Stimulated activated CD4-positive, alpha-beta T cell treated with anti-CD3 and anti-CD28 coated beads, Interleukin-1b, Interleukin-23, amount 100 ng/mL, for 48 hours (primary cell): Measurements from ENCODE around the gene TMEM182.

Experiments used
- DNase-seq: peaks from one replicate; pipeline ENCODE4 v3.0.0-alpha.2; 2020

The TMEM182 gene

GRCh38 chr2:102801858-102802699, 40.2 kb downstream of the TMEM182 start:
- no peak for DNase-seq

GRCh38 chr2:102803041-102803896, 41.4 kb downstream of the TMEM182 start:
- no peak for DNase-seq

DNA sequence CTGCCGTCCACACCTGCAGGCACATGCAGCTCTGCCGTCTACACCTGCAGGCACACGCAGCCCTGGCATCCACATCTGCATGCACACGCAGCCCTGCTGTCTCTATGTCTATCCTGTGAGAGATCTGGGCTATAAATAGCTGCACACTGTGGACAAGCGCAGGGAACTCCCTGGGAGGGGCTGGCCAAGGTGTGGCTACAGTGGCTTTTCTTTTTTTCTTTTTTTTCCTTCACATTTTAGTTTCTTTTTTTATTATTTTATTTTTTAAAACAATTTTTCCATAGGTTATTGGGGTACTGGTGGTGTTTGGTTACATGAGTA, 42.0 kb downstream of the TMEM182 start:
- no peak for DNase-seq

- DNase-seq: peak; percentile 27
Observed at GRCh38 chr2:102806250-102806837, 44.5 kb downstream of the TMEM182 start.

GRCh38 chr2:102809291-102810189, 47.7 kb downstream of the TMEM182 start:
- no peak for DNase-seq

- DNase-seq: no peak
Observed at GRCh38 chr2:102815285-102815684, 53.5 kb downstream of the TMEM182 start.

DNA sequence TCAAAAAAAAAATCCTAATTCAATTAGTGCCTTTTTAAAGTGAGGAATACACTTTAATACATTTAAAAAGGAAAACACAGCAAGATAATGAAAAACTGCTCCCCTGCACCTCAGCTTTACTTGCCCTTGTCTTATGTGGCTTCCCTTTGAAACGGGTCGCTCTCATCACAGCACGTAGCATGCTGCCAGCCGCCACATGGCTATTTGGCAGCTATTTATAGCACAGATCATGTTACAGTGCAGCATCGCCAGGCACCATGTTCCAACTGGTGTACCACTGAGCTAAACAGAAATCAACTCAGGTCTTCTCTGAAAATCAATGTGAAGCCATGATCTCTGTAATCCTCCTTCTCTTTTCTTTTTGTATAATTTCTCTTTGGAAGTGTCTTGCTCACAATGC, 65.1 kb downstream of the TMEM182 start:
- DNase-seq: no peak

DNA sequence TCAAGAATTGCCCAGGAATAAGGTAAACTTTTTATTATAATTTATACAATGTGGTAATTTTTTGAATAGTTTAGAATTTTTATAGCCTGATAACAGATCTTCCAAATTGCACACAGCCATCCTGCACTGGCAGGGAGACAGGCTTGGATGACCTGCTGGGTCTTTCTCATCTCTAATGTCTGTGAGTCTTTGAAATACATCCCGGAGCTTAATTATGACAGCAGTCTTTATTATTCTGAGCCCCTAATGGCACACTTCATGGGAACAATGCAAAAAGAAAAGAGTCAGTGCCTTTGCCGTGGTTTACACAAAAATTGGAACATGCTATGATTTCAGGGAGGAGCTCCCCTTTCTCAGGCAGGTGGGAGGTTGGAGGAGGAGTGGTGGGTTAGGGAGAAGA, 71.0 kb downstream of the TMEM182 start:
- DNase-seq: no peak

GRCh38 chr2:102834523-102835273, 72.9 kb downstream of the TMEM182 start:
- no peak for DNase-seq

- no peak for DNase-seq
Observed at GRCh38 chr2:102837626-102838198, 75.9 kb downstream of the TMEM182 start.

GRCh38 chr2:102839668-102840388, 78.0 kb downstream of the TMEM182 start:
- peak; percentile 5 for DNase-seq

GRCh38 chr2:102841107-102841840, 79.4 kb downstream of the TMEM182 start:
- peak; percentile 16 for DNase-seq

DNA sequence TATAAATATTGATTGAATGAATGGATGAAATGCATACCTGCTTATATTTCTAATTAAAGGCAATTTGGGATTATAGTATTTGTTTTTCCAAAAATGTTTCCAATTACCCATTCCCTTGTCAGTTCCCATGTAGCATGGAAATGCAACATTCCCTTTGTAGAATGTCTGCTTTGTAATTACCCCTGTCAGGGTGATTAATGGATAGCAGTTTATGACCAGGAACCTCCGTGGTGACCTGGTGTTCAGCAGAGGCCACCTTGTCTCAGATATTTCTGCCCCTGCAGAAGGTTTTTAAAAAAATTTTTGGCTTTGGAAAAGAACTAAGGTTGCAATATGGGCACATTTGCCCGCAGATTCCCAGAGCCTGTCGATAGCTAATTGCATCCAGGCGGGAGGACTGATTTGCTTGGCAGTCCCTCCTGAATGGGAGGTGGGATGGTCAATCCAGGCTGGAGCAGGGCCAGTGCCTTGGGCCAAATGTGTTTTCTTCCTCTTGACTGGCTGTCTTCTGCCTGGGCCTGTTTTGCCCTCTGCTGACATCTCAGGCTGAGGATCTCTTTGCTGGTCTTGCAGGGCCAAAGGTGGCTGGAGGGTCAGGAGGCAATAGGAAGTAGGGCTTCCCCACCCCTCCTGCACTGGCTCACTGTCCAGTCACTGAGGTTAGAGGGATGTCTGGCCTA, 82.1 kb downstream of the TMEM182 start:
- DNase-seq: no peak

GRCh38 chr2:102844911-102845310, 83.1 kb downstream of the TMEM182 start:
- no peak for DNase-seq

DNA sequence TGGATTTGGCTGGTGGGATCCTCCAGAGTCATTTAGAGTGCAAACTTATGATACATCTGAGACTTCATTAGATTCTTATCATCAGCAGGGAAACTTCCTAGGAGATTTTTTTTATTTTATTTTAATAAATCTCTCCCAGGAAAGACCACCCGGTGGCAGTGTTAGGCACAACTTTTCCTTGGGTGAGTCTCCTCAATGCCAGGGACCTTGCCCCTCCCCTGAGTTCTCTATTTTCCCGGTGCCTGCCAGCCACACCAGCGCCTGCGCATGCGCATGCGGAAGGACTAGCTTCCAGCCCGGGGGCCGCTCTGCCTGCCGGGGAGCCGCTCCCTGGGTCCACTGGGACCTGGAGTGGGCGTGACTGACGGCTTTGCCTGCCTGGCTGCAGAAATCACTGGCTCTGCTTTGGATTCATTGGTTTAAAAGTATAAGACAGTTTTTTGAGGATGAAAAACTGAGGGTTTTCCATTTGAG, 86.6 kb downstream of the TMEM182 start:
- DNase-seq: peak; percentile 29

- no peak for DNase-seq
Observed at GRCh38 chr2:102850888-102851287, 89.1 kb downstream of the TMEM182 start.

DNA sequence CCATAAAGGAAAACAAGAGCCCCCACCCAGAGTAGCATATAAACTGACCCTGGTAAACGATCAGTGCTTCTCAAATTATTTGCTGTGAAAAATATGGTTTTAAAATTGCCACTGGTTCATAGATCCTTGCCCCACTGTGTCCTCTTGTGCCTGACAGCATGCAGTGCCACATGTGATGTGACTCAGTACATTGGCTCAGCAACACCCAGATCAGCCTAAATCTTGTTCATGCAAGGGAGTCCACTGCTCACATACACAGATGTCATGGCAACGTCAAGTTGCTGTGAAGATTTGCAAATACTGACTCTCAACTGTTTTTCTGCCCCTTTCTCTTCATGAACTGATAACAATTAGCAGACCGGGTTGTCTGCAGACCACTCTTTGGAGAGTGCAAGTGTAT, 91.0 kb downstream of the TMEM182 start:
- DNase-seq: no peak
